GM23338 (cell line): ENCODE results near the gene HTATSF1. TPM values are rescaled to one million over a fixed set of nuclear protein-coding genes. Genes with fewer than 3 reads are reported as not detected.

Experiments
- ATAC-seq: fragments of 200-7000 bp; cut with Tn5 transposase; 3 replicates; pipeline ENCODE4 v1.9.1; 2020
- DNase-seq: peaks from one replicate; pipeline ENCODE4 v3.0.0-alpha.2; 2015; ENCODE audit warnings: low spot score
- H2AFZ ChIP-seq: fragments of 200-600 bp; sonication (generic); 2 replicates; pipeline ENCODE4 v1.8.0; 2016; ENCODE audit warnings: antibody characterized with exemption, mild to moderate bottlenecking, moderate library complexity
- H3F3A ChIP-seq: fragments of 200-600 bp; sonication (generic); replicated peaks from 2 replicates; pipeline ENCODE4 v1.8.0; 2017; ENCODE audit warnings: antibody characterized with exemption, mixed run types, low read depth
- H3K27ac ChIP-seq: fragments of 200-600 bp; sonication (generic); 2 replicates; pipeline ENCODE4 v1.6.1; 2016; ENCODE audit warnings: low read depth
- H3K27me3 ChIP-seq: fragments of 200-600 bp; sonication (generic); 2 replicates; pipeline ENCODE4 v1.8.0; 2016; ENCODE audit warnings: mild to moderate bottlenecking, mixed run types, moderate library complexity; ENCODE audit not compliant: insufficient read depth
- H3K36me3 ChIP-seq: fragments of 200-600 bp; sonication (generic); 2 replicates; pipeline ENCODE4 v1.8.0; 2016; ENCODE audit warnings: mild to moderate bottlenecking; ENCODE audit not compliant: insufficient read depth
- H3K4me1 ChIP-seq: fragments of 200-600 bp; sonication (generic); 2 replicates; pipeline ENCODE4 v1.8.0; 2016; ENCODE audit warnings: mild to moderate bottlenecking, moderate library complexity; ENCODE audit not compliant: insufficient read depth
- H3K4me2 ChIP-seq: fragments of 200-600 bp; sonication (generic); 2 replicates; pipeline ENCODE4 v1.7.1; 2017; ENCODE audit warnings: mixed run types
- H3K4me3 ChIP-seq: fragments of 200-600 bp; sonication (generic); 2 replicates; pipeline ENCODE4 v1.6.1; 2016; ENCODE audit warnings: mixed run types
- H3K79me2 ChIP-seq: fragments of 200-600 bp; sonication (generic); replicated peaks from 2 replicates; pipeline ENCODE4 v1.8.0; 2017; ENCODE audit warnings: mild to moderate bottlenecking; ENCODE audit not compliant: insufficient read depth
- H3K9me2 ChIP-seq: fragments of 200-600 bp; sonication (generic); 2 replicates; pipeline ENCODE4 v1.8.0; 2017; ENCODE audit not compliant: insufficient read depth
- H4K20me1 ChIP-seq: fragments of 200-600 bp; sonication (generic); replicated peaks from 2 replicates; pipeline ENCODE4 v1.8.0; 2017; ENCODE audit warnings: mild to moderate bottlenecking; ENCODE audit not compliant: insufficient read depth
- H3K27ac Mint-ChIP-seq: 2 replicates; pipeline ENCODE4 v1.8.0; 2020; ENCODE audit warnings: inconsistent platforms, mild to moderate bottlenecking, moderate library complexity, mixed read lengths
- H3K27me3 Mint-ChIP-seq: 3 replicates; pipeline ENCODE4 v1.8.0; 2022; ENCODE audit warnings: low read depth, mild to moderate bottlenecking, moderate library complexity, mixed read lengths, inconsistent platforms; ENCODE audit not compliant: insufficient read depth, poor library complexity
- H3K36me3 Mint-ChIP-seq: 3 replicates; pipeline ENCODE4 v1.8.0; 2021; ENCODE audit warnings: low read depth, mild to moderate bottlenecking, inconsistent platforms, moderate library complexity, mixed read lengths
- H3K4me1 Mint-ChIP-seq: 3 replicates; pipeline ENCODE4 v1.8.0; 2020; ENCODE audit warnings: mild to moderate bottlenecking, inconsistent platforms, mixed read lengths
- H3K4me3 Mint-ChIP-seq: 3 replicates; pipeline ENCODE4 v1.8.0; 2021; ENCODE audit warnings: moderate library complexity, mild to moderate bottlenecking, inconsistent platforms, mixed read lengths
- H3K9me3 Mint-ChIP-seq: 3 replicates; pipeline ENCODE4 v1.8.0; 2020; ENCODE audit warnings: moderate library complexity, mild to moderate bottlenecking, inconsistent platforms, mixed read lengths
- CREB1 ChIP-seq: fragments of 250-450 bp; sonication (Bioruptor Pico); IDR thresholded peaks from 2 replicates; pipeline ENCODE4 v1.5.0; 2020; ENCODE audit warnings: low read depth, mild to moderate bottlenecking, moderate library complexity
- EZH2 ChIP-seq: fragments of 200-600 bp; sonication (generic); IDR thresholded peaks from one replicate; pipeline ENCODE4 v1.8.0; 2017; ENCODE audit warnings: antibody characterized with exemption, mild to moderate bottlenecking, low read depth; ENCODE audit not compliant: unreplicated experiment
- EZH2phosphoT487 ChIP-seq: fragments of 200-600 bp; sonication (generic); IDR thresholded peaks from one replicate; pipeline ENCODE4 v1.8.1; 2018; ENCODE audit warnings: antibody characterized with exemption; ENCODE audit not compliant: unreplicated experiment
- JUNB ChIP-seq: IDR thresholded peaks from one replicate; pipeline ENCODE4 v1.6.1; 2016; ENCODE audit warnings: antibody characterized with exemption; ENCODE audit not compliant: unreplicated experiment
- NANOG ChIP-seq: IDR thresholded peaks from 2 replicates; pipeline ENCODE4 v1.6.1; 2016; ENCODE audit warnings: antibody characterized with exemption, borderline replicate concordance
- POLR2AphosphoS5 ChIP-seq: IDR thresholded peaks from 2 replicates; pipeline ENCODE4 v1.6.1; 2016; ENCODE audit warnings: antibody characterized with exemption, low read depth
- STAT1 ChIP-seq: IDR thresholded peaks from one replicate; pipeline ENCODE4 v1.6.1; 2016; ENCODE audit warnings: antibody characterized with exemption; ENCODE audit not compliant: unreplicated experiment
- ZNF114 ChIP-seq: fragments of 250-450 bp; sonication (Bioruptor Pico); IDR thresholded peaks from 2 replicates; pipeline ENCODE4 v1.5.0; 2020; ENCODE audit warnings: mild to moderate bottlenecking, moderate library complexity
- ZNF331 ChIP-seq: fragments of 250-450 bp; sonication (Bioruptor Pico); IDR thresholded peaks from 2 replicates; pipeline ENCODE4 v1.5.0; 2020; ENCODE audit warnings: low read depth, mild to moderate bottlenecking, moderate library complexity
- polyA plus RNA-seq: library from polyadenylated mRNA; unstranded; fragments of >200 nt; fragmentation: Nextera tagmentation; extraction: Ambion mirVana; gene quantifications from 2 replicates; pipeline ENCODE4 v1.2.1, GENCODE V29; 2016
- total RNA-seq: library from RNA; depleted of rRNA; stranded (reverse); fragments of >200 nt; shearing (Covaris generic); gene quantifications from 2 replicates; pipeline ENCODE4 v1.2.3, GENCODE V29; 2014
- TF ChIP-seq, protein P1 (sequence below): fragments of 250-450 bp; sonication (Bioruptor Pico); IDR thresholded peaks from 2 replicates; pipeline ENCODE4 v1.5.0; 2020; ENCODE audit warnings: mild to moderate bottlenecking, moderate library complexity
- TF ChIP-seq, protein P2 (sequence below), 2 experiments: fragments of 200-600 bp in 1 of 2; sonication (generic) in 1 of 2; conservative IDR thresholded peaks; 2 replicates each; pipeline versions ENCODE4 v1.5.1 to v1.6.1; 2016 to 2017; ENCODE audit warnings: antibody characterized with exemption in 2 of 2, low read depth in 2 of 2, mild to moderate bottlenecking in 2 of 2, moderate library complexity in 1 of 2
- TF ChIP-seq, protein P3 (sequence below): IDR thresholded peaks from 2 replicates; pipeline ENCODE4 v1.6.1; 2016; ENCODE audit warnings: antibody characterized with exemption
- TF ChIP-seq, protein P4 (sequence below): IDR thresholded peaks from one replicate; pipeline ENCODE4 v1.6.1; 2018; ENCODE audit warnings: antibody characterized with exemption; ENCODE audit not compliant: unreplicated experiment

HTATSF1 gene
- total and polyA plus RNA-seq, 2 experiments from 2014 or later: 85.5 to 86.8 TPM

DNA sequence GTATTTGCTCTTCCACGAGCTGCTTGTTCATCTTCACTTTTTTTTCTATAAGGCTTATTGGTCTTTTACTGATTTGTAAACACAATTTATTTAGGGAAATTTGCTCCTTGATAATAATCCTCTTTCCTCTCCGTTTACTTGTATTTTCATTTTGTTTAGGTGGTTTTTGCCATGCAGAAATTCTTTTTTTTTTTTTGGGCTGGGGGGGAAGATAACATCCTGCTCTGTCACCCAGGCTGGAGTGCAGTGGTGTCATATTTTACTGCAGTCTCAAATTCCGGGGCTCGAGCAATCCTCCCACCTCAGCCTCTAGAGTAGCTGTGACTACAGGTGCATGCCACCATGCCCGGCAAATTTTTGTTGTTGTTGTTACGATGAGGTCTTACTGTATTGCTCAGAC, 41.3 kb upstream of the HTATSF1 start (continued):
- TF ChIP-seq STAT1 (no peak), NANOG (no peak), ZNF114 (CRISPR knock-in tag) (no peak)

DNA sequence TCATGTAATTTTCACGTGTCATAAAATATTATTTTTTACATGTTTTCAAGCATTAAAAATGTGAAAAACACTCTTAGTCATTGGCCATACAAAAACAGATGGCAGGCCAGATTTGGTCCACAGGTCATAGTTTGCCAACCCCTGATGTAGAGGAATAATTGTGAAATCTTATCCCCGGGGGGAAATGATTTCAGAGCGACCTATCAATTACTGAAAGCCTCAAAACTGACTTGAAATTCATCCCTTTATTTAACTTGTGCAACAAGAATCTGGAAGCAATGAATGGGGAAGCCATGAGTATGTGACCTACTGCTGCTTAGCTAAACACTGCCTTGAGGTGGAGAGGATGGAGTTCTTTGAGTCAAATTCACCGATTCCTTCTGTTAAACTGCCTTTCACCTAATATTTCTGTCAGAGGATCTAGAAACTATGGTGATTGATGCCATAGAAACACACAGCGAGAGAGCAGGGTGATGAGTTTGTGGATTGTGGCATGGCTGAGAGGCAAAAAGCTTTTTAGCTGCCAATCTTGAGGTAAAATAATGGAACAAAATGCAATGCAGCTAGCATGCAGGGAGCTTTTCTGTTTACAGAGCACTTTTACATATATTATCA, 40.0 kb upstream of the HTATSF1 start:
- ATAC-seq (no peak), DNase-seq (no peak)
- no peak overlapping the region for H3K4me2 ChIP-seq
- no peaks in the 10 kb centered on the region for H3K36me3 Mint-ChIP-seq
- H3F3A ChIP-seq: no peaks in the 10 kb centered on the region
- no peaks in the 10 kb centered on the region for H3K9me2 ChIP-seq
- no peak overlapping the region for H3K27ac ChIP-seq
- no peak overlapping the region for H3K27ac Mint-ChIP-seq
- no peaks in the 10 kb centered on the region for H4K20me1 ChIP-seq
- no peaks in the 10 kb centered on the region for H3K9me3 Mint-ChIP-seq
- H3K4me3 Mint-ChIP-seq: no peak overlapping the region
- no peak overlapping the region for H3K4me3 ChIP-seq
- H3K4me1 ChIP-seq: no peaks in the 10 kb centered on the region
- H3K27me3 Mint-ChIP-seq: no peaks in the 10 kb centered on the region
- H3K36me3 ChIP-seq: no peaks in the 10 kb centered on the region
- no peaks in the 10 kb centered on the region for H3K27me3 ChIP-seq
- H3K79me2 ChIP-seq: no peaks in the 10 kb centered on the region
- TF ChIP-seq JUNB: no peak
- TF ChIP-seq, protein P1, sequence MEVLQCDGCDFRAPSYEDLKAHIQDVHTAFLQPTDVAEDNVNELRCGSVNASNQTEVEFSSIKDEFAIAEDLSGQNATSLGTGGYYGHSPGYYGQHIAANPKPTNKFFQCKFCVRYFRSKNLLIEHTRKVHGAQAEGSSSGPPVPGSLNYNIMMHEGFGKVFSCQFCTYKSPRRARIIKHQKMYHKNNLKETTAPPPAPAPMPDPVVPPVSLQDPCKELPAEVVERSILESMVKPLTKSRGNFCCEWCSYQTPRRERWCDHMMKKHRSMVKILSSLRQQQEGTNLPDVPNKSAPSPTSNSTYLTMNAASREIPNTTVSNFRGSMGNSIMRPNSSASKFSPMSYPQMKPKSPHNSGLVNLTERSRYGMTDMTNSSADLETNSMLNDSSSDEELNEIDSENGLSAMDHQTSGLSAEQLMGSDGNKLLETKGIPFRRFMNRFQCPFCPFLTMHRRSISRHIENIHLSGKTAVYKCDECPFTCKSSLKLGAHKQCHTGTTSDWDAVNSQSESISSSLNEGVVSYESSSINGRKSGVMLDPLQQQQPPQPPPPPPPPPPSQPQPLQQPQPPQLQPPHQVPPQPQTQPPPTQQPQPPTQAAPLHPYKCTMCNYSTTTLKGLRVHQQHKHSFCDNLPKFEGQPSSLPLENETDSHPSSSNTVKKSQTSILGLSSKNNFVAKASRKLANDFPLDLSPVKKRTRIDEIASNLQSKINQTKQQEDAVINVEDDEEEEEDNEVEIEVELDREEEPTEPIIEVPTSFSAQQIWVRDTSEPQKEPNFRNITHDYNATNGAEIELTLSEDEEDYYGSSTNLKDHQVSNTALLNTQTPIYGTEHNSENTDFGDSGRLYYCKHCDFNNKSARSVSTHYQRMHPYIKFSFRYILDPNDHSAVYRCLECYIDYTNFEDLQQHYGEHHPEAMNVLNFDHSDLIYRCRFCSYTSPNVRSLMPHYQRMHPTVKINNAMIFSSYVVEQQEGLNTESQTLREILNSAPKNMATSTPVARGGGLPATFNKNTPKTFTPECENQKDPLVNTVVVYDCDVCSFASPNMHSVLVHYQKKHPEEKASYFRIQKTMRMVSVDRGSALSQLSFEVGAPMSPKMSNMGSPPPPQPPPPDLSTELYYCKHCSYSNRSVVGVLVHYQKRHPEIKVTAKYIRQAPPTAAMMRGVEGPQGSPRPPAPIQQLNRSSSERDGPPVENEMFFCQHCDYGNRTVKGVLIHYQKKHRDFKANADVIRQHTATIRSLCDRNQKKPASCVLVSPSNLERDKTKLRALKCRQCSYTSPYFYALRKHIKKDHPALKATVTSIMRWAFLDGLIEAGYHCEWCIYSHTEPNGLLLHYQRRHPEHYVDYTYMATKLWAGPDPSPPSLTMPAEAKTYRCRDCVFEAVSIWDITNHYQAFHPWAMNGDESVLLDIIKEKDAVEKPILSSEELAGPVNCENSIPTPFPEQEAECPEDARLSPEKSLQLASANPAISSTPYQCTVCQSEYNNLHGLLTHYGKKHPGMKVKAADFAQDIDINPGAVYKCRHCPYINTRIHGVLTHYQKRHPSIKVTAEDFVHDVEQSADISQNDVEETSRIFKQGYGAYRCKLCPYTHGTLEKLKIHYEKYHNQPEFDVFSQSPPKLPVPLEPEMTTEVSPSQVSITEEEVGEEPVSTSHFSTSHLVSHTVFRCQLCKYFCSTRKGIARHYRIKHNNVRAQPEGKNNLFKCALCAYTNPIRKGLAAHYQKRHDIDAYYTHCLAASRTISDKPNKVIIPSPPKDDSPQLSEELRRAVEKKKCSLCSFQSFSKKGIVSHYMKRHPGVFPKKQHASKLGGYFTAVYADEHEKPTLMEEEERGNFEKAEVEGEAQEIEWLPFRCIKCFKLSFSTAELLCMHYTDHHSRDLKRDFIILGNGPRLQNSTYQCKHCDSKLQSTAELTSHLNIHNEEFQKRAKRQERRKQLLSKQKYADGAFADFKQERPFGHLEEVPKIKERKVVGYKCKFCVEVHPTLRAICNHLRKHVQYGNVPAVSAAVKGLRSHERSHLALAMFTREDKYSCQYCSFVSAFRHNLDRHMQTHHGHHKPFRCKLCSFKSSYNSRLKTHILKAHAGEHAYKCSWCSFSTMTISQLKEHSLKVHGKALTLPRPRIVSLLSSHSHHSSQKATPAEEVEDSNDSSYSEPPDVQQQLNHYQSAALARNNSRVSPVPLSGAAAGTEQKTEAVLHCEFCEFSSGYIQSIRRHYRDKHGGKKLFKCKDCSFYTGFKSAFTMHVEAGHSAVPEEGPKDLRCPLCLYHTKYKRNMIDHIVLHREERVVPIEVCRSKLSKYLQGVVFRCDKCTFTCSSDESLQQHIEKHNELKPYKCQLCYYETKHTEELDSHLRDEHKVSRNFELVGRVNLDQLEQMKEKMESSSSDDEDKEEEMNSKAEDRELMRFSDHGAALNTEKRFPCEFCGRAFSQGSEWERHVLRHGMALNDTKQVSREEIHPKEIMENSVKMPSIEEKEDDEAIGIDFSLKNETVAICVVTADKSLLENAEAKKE (CRISPR knock-in tag): no peak
- TF ChIP-seq EZH2: no peak
- TF ChIP-seq EZH2phosphoT487: no peak
- TF ChIP-seq NANOG: no peak
- no peak for TF ChIP-seq CREB1 (CRISPR knock-in tag)
- TF ChIP-seq, protein P2, sequence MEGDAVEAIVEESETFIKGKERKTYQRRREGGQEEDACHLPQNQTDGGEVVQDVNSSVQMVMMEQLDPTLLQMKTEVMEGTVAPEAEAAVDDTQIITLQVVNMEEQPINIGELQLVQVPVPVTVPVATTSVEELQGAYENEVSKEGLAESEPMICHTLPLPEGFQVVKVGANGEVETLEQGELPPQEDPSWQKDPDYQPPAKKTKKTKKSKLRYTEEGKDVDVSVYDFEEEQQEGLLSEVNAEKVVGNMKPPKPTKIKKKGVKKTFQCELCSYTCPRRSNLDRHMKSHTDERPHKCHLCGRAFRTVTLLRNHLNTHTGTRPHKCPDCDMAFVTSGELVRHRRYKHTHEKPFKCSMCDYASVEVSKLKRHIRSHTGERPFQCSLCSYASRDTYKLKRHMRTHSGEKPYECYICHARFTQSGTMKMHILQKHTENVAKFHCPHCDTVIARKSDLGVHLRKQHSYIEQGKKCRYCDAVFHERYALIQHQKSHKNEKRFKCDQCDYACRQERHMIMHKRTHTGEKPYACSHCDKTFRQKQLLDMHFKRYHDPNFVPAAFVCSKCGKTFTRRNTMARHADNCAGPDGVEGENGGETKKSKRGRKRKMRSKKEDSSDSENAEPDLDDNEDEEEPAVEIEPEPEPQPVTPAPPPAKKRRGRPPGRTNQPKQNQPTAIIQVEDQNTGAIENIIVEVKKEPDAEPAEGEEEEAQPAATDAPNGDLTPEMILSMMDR (conservative IDR thresholded peaks at IDR 0.05; ENCODE audit: low read depth in 2 of 2): no peak
- TF ChIP-seq, protein P3, sequence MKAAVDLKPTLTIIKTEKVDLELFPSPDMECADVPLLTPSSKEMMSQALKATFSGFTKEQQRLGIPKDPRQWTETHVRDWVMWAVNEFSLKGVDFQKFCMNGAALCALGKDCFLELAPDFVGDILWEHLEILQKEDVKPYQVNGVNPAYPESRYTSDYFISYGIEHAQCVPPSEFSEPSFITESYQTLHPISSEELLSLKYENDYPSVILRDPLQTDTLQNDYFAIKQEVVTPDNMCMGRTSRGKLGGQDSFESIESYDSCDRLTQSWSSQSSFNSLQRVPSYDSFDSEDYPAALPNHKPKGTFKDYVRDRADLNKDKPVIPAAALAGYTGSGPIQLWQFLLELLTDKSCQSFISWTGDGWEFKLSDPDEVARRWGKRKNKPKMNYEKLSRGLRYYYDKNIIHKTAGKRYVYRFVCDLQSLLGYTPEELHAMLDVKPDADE: no peak
- TF ChIP-seq ZNF331 (CRISPR knock-in tag): no peak
- no peak for TF ChIP-seq POLR2AphosphoS5
- no peak for TF ChIP-seq STAT1
- no peak for TF ChIP-seq ZNF114 (CRISPR knock-in tag)
- TF ChIP-seq, protein P4, sequence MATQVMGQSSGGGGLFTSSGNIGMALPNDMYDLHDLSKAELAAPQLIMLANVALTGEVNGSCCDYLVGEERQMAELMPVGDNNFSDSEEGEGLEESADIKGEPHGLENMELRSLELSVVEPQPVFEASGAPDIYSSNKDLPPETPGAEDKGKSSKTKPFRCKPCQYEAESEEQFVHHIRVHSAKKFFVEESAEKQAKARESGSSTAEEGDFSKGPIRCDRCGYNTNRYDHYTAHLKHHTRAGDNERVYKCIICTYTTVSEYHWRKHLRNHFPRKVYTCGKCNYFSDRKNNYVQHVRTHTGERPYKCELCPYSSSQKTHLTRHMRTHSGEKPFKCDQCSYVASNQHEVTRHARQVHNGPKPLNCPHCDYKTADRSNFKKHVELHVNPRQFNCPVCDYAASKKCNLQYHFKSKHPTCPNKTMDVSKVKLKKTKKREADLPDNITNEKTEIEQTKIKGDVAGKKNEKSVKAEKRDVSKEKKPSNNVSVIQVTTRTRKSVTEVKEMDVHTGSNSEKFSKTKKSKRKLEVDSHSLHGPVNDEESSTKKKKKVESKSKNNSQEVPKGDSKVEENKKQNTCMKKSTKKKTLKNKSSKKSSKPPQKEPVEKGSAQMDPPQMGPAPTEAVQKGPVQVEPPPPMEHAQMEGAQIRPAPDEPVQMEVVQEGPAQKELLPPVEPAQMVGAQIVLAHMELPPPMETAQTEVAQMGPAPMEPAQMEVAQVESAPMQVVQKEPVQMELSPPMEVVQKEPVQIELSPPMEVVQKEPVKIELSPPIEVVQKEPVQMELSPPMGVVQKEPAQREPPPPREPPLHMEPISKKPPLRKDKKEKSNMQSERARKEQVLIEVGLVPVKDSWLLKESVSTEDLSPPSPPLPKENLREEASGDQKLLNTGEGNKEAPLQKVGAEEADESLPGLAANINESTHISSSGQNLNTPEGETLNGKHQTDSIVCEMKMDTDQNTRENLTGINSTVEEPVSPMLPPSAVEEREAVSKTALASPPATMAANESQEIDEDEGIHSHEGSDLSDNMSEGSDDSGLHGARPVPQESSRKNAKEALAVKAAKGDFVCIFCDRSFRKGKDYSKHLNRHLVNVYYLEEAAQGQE: no peak
- H2AFZ ChIP-seq: no peak overlapping the region
- H3K4me1 Mint-ChIP-seq: no peaks in the 10 kb centered on the region
